Mesenchymal stem cell (in vitro differentiated cells and primary cell): ENCODE measurements around the gene FGFR2.

ENCODE experiments used
- DNase-seq: peaks from one replicate; pipeline ENCODE4 v3.0.0-alpha.2; 2013
- H2AFZ ChIP-seq: one replicate; pipeline ENCODE4 v1.6.1; 2013; ENCODE audit warnings: low read depth, mild to moderate bottlenecking, control low read depth, inconsistent platforms, low read length, moderate library complexity
- H2AK5ac ChIP-seq: 2 replicates; pipeline ENCODE4 v1.6.1; 2013; ENCODE audit warnings: low read length, moderate library complexity, mild to moderate bottlenecking, inconsistent platforms; ENCODE audit not compliant: severe bottlenecking
- H2BK120ac ChIP-seq: one replicate; pipeline ENCODE4 v1.6.1; 2013; ENCODE audit warnings: low read depth, mild to moderate bottlenecking, inconsistent platforms, low read length, moderate library complexity
- H2BK12ac ChIP-seq, 2 experiments: one replicate each; pipeline ENCODE4 v1.6.1; 2013; ENCODE audit warnings: inconsistent platforms in 2 of 2, low read length in 2 of 2, mild to moderate bottlenecking in 2 of 2, moderate library complexity in 2 of 2, control low read depth in 1 of 2
- H2BK15ac ChIP-seq: one replicate; pipeline ENCODE4 v1.6.1; 2013; ENCODE audit warnings: mild to moderate bottlenecking, low read depth, inconsistent platforms; ENCODE audit not compliant: poor library complexity, severe bottlenecking
- H2BK5ac ChIP-seq: 2 replicates; pipeline ENCODE4 v1.6.1; 2013; ENCODE audit warnings: low read depth, mild to moderate bottlenecking, low read length, control low read depth, inconsistent platforms; ENCODE audit not compliant: poor library complexity, severe bottlenecking
- H3K14ac ChIP-seq, 2 experiments: one replicate each; pipeline ENCODE4 v1.6.1; 2013; ENCODE audit warnings: inconsistent platforms in 2 of 2, low read length in 2 of 2, control low read depth in 1 of 2, mild to moderate bottlenecking in 1 of 2, moderate library complexity in 1 of 2
- H3K18ac ChIP-seq, 2 experiments: one replicate each; pipeline ENCODE4 v1.6.1; 2013; ENCODE audit warnings: inconsistent platforms in 2 of 2, low read length in 2 of 2, control low read depth in 1 of 2, low read depth in 1 of 2, mild to moderate bottlenecking in 1 of 2
- H3K23ac ChIP-seq, 2 experiments: one replicate each; pipeline ENCODE4 v1.6.1; 2013; ENCODE audit warnings: inconsistent platforms in 2 of 2, low read length in 2 of 2, mild to moderate bottlenecking in 2 of 2, moderate library complexity in 2 of 2, control low read depth in 1 of 2
- H3K27ac ChIP-seq: 2 replicates; pipeline ENCODE4 v1.5.1; 2013; ENCODE audit warnings: mild to moderate bottlenecking, moderate library complexity, low read length, control low read depth, inconsistent platforms; ENCODE audit not compliant: poor library complexity, severe bottlenecking
- H3K27me3 ChIP-seq, 2 experiments: 2 replicates each; pipeline versions ENCODE4 v1.6.1 to v1.7.0; 2013; ENCODE audit warnings: low read length in 2 of 2, mild to moderate bottlenecking in 2 of 2, moderate library complexity in 2 of 2, control low read depth in 1 of 2, inconsistent platforms in 1 of 2; ENCODE audit not compliant: control insufficient read depth in 1 of 2, insufficient read depth in 1 of 2
- H3K36me3 ChIP-seq, 2 experiments: 2 replicates each; pipeline versions ENCODE4 v1.6.1 to v1.7.0; 2013; ENCODE audit warnings: low read length in 2 of 2, control low read depth in 1 of 2, inconsistent platforms in 1 of 2, low read depth in 1 of 2, mild to moderate bottlenecking in 1 of 2; ENCODE audit not compliant: insufficient read depth in 2 of 2, control insufficient read depth in 1 of 2
- H3K4ac ChIP-seq, 2 experiments: one replicate each; pipeline ENCODE4 v1.6.1; 2013; ENCODE audit warnings: inconsistent platforms in 2 of 2, low read length in 2 of 2, mild to moderate bottlenecking in 2 of 2, moderate library complexity in 2 of 2, control low read depth in 1 of 2, low read depth in 1 of 2
- H3K4me1 ChIP-seq: 2 replicates; pipeline ENCODE4 v1.6.1; 2013; ENCODE audit warnings: low read depth, low read length, control low read depth; ENCODE audit not compliant: control insufficient read depth, insufficient read depth
- H3K4me2 ChIP-seq: 2 replicates; pipeline ENCODE4 v1.6.1; 2013; ENCODE audit warnings: low read length, mild to moderate bottlenecking, inconsistent platforms; ENCODE audit not compliant: poor library complexity, severe bottlenecking
- H3K4me3 ChIP-seq, 2 experiments: 2 replicates each; pipeline versions ENCODE4 v1.5.1 to v1.7.0; 2013; ENCODE audit warnings: low read length in 2 of 2, mild to moderate bottlenecking in 2 of 2, control low read depth in 1 of 2, low read depth in 1 of 2; ENCODE audit not compliant: insufficient read depth in 1 of 2
- H3K79me1 ChIP-seq: replicated peaks from 2 replicates; pipeline ENCODE4 v1.6.1; 2013; ENCODE audit warnings: mild to moderate bottlenecking, control low read depth, low read length, inconsistent platforms; ENCODE audit not compliant: poor library complexity, severe bottlenecking
- H3K9ac ChIP-seq: 2 replicates; pipeline ENCODE4 v1.7.0; 2013; ENCODE audit warnings: mild to moderate bottlenecking, low read length, moderate library complexity
- H3K9me3 ChIP-seq: 2 replicates; pipeline ENCODE4 v1.7.0; 2013; ENCODE audit warnings: mild to moderate bottlenecking, low read length; ENCODE audit not compliant: control insufficient read depth
- H4K8ac ChIP-seq: one replicate; pipeline ENCODE4 v1.6.1; 2013; ENCODE audit warnings: inconsistent platforms, mild to moderate bottlenecking, low read length, moderate library complexity
- H4K91ac ChIP-seq: one replicate; pipeline ENCODE4 v1.6.1; 2013; ENCODE audit warnings: mild to moderate bottlenecking, low read length, inconsistent platforms
- WGBS: methylation state at CpG from one replicate; pipeline ENCODE4 v1.1.7; 2013; ENCODE audit warnings: mixed read lengths; 5-methylcytosine and 5-hydroxymethylcytosine counted together

The FGFR2 gene

DNA sequence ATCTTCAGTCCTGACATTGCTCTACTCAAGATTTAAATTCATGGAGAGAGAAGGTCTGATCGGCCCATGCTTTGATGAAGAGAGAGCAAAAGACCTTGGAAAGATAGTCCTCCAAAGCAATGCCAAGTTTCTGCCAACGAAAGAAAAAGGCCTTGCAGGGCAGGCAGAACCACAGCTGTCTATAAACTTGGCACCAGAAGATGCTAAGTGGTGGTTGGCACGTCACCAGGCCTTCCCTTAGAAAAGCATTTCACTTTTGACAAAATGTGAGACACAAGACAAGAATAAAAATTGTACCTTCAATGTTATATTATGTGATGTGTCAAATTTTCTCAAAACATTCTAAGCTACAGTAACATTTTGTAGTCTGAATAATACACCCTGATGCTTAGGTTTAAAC is 42.0 kb upstream of the FGFR2 start:
- no peaks in the 10 kb centered on the region for H3K79me1 ChIP-seq
- H3K14ac ChIP-seq = no peak overlapping the region
- no peak overlapping the region for H4K8ac ChIP-seq
- peaks cover 9% of the 10 kb centered on the region for H3K9me3 ChIP-seq
- H2BK120ac ChIP-seq = no peak overlapping the region
- H2BK5ac ChIP-seq = no peak overlapping the region
- H2BK15ac ChIP-seq = no peak overlapping the region
- H2AFZ ChIP-seq = no peak overlapping the region
- no peak overlapping the region for H3K4ac ChIP-seq
- H3K18ac ChIP-seq = no peak overlapping the region
- DNase-seq = no peak
- no peaks in the 10 kb centered on the region for H3K4me1 ChIP-seq
- no peak overlapping the region for H3K23ac ChIP-seq
- H3K4me3 ChIP-seq = no peak overlapping the region
- no peak overlapping the region for H4K91ac ChIP-seq
- no peak overlapping the region for H3K9ac ChIP-seq
- no peaks in the 10 kb centered on the region for H3K36me3 ChIP-seq
- H2AK5ac ChIP-seq = no peak overlapping the region
- H3K27ac ChIP-seq = no peak overlapping the region
- no peak overlapping the region for H2BK12ac ChIP-seq
- WGBS = 60% methylated on average over 2 of the region's 3 CpGs
- no peaks in the 10 kb centered on the region for H3K27me3 ChIP-seq
- H3K4me2 ChIP-seq = no peak overlapping the region

DNA sequence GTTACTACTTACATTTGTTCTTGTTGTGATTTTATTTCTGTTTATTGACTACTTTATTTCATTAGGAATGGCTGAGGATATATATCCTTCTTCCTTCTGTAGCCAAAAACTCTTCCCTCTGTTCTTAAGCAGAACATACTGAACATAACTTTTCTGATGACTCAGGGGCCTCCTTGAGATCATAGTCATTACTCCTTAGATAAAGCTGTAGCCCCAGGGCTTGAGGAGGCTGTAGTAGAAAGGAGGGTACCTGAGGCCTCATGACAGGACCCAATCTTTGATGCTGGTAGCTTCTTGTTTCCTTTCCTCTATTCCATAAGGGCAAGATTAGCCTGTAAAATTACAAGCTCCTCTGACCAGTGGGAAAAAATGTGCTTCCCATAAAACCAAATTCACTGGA is 41.2 kb upstream of the FGFR2 start:
- Histone ChIP-seq H3K27ac (no peak overlapping the region), H3K14ac (no peak overlapping the region), H3K9ac (no peak overlapping the region), H3K4ac (no peak overlapping the region), H2AK5ac (no peak overlapping the region), H2BK5ac (no peak overlapping the region), H3K4me3 (no peak overlapping the region), H3K36me3 (no peaks in the 10 kb centered on the region), H2BK15ac (no peak overlapping the region), H3K27me3 (no peaks in the 10 kb centered on the region), H2AFZ (no peak overlapping the region), H3K18ac (no peak overlapping the region), H3K23ac (no peak overlapping the region), H2BK12ac (no peak overlapping the region), H3K9me3 (peaks cover 9% of the 10 kb centered on the region), H3K4me2 (no peak overlapping the region), H4K91ac (no peak overlapping the region), H2BK120ac (no peak overlapping the region), H4K8ac (no peak overlapping the region), H3K4me1 (no peaks in the 10 kb centered on the region), H3K79me1 (no peaks in the 10 kb centered on the region)
- no peak for DNase-seq

DNA sequence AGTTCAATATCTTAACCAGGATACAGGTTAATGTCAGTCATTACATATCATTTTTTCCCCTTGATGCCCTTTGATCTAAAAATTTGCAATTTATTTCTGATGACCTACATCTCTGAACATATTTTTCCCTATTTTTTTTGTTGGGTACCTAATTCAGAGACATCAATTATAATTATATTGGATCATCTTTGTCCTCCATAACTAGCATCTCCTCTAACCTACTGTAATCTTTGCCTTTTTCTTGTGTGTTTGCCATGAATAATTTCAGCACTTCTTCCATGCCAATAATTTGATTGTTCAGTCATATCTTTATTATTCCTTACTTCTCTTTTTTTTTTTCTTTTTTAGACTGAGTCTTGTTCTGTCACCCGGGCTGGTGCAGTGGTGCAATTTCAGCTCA is 39.2 kb upstream of the FGFR2 start:
- H2BK5ac ChIP-seq = no peak overlapping the region
- no peak for DNase-seq
- H2AK5ac ChIP-seq = no peak overlapping the region
- H2AFZ ChIP-seq = no peak overlapping the region
- H4K91ac ChIP-seq = no peak overlapping the region
- no peak overlapping the region for H3K4me2 ChIP-seq
- no peak overlapping the region for H4K8ac ChIP-seq
- H3K27me3 ChIP-seq = no peaks in the 10 kb centered on the region
- no peaks in the 10 kb centered on the region for H3K79me1 ChIP-seq
- no peak overlapping the region for H3K18ac ChIP-seq
- no peaks in the 10 kb centered on the region for H3K36me3 ChIP-seq
- H2BK120ac ChIP-seq = no peak overlapping the region
- H3K4me3 ChIP-seq = no peak overlapping the region
- H3K14ac ChIP-seq = no peak overlapping the region
- H2BK12ac ChIP-seq = no peak overlapping the region
- peaks cover 6% of the 10 kb centered on the region for H3K9me3 ChIP-seq
- no peak overlapping the region for H3K4ac ChIP-seq
- WGBS = 60% methylated on average over 1 of the region's 1 CpG
- no peak overlapping the region for H3K9ac ChIP-seq
- no peaks in the 10 kb centered on the region for H3K4me1 ChIP-seq
- H3K23ac ChIP-seq = no peak overlapping the region
- H3K27ac ChIP-seq = no peak overlapping the region
- H2BK15ac ChIP-seq = no peak overlapping the region

DNA sequence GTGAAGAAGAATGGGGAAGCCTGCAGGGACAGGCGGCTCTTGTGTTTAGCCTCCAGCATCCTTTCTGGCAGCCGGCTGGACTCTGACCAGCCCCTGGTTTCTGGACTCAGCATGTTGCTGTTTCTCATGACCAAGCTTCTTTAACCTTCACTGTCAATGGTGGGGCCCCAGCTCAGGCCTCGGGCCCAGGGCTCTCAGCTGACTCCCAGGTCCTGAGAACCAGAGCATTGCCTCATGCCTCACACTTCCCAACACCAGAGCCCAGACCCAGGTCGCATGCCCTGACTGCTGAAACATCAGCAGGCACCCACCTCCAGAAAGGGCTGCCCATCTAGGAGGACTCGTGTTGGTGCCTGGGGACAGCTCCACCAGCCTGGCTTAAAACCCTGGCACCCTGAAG is 34.8 kb upstream of the FGFR2 start:
- H4K8ac ChIP-seq = no peak overlapping the region
- H4K91ac ChIP-seq = no peak overlapping the region
- no peaks in the 10 kb centered on the region for H3K79me1 ChIP-seq
- no peak overlapping the region for H2BK15ac ChIP-seq
- peaks cover 6% of the 10 kb centered on the region for H3K9me3 ChIP-seq
- no peaks in the 10 kb centered on the region for H3K4me1 ChIP-seq
- no peak overlapping the region for H3K27ac ChIP-seq
- H3K18ac ChIP-seq = no peak overlapping the region
- H2BK12ac ChIP-seq = no peak overlapping the region
- H3K4me3 ChIP-seq = no peak overlapping the region
- H3K14ac ChIP-seq = no peak overlapping the region
- H3K23ac ChIP-seq = no peak overlapping the region
- DNase-seq = no peak
- no peaks in the 10 kb centered on the region for H3K36me3 ChIP-seq
- H2AK5ac ChIP-seq = no peak overlapping the region
- H3K4me2 ChIP-seq = no peak overlapping the region
- H2BK120ac ChIP-seq = no peak overlapping the region
- no peak overlapping the region for H3K9ac ChIP-seq
- H3K27me3 ChIP-seq = peaks cover 0 to 12% of the 10 kb centered on the region in 2 experiments
- no peak overlapping the region for H3K4ac ChIP-seq
- H2AFZ ChIP-seq = no peak overlapping the region
- WGBS = 77% methylated on average over 5 of the region's 5 CpGs
- no peak overlapping the region for H2BK5ac ChIP-seq
